Fibroblast of villous mesenchyme (primary cell): ENCODE measurements around the gene CKLF. TPM values are rescaled to one million over a fixed set of nuclear protein-coding genes. Genes with fewer than 3 reads are reported as not detected.

Experiments used
- DNase-seq: peaks from one replicate; pipeline ENCODE4 v3.0.0-alpha.2; 2010; ENCODE audit warnings: low read depth
- H3K4me3 ChIP-seq: 2 replicates; pipeline ENCODE4 v1.5.1; 2011; ENCODE audit warnings: low read depth, mild to moderate bottlenecking, low read length
- total RNA-seq: library from RNA; depleted of rRNA; stranded (reverse); fragments of >200 nt; gene quantifications from 2 replicates; pipeline ENCODE4 v1.2.3, GENCODE V29; 2012
- TF ChIP-seq, protein P1 (sequence below): IDR thresholded peaks from 2 replicates; pipeline ENCODE4 v1.5.1; 2012; ENCODE audit warnings: low read depth, mild to moderate bottlenecking, low read length; ENCODE audit not compliant: insufficient read depth

Gene CKLF
- total RNA-seq, 1 donor: 58.3 TPM

- peak; percentile 72 for DNase-seq
- TF ChIP-seq, protein P1, sequence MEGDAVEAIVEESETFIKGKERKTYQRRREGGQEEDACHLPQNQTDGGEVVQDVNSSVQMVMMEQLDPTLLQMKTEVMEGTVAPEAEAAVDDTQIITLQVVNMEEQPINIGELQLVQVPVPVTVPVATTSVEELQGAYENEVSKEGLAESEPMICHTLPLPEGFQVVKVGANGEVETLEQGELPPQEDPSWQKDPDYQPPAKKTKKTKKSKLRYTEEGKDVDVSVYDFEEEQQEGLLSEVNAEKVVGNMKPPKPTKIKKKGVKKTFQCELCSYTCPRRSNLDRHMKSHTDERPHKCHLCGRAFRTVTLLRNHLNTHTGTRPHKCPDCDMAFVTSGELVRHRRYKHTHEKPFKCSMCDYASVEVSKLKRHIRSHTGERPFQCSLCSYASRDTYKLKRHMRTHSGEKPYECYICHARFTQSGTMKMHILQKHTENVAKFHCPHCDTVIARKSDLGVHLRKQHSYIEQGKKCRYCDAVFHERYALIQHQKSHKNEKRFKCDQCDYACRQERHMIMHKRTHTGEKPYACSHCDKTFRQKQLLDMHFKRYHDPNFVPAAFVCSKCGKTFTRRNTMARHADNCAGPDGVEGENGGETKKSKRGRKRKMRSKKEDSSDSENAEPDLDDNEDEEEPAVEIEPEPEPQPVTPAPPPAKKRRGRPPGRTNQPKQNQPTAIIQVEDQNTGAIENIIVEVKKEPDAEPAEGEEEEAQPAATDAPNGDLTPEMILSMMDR: no peak
- H3K4me3 ChIP-seq: no peak overlapping the region
Observed at GRCh38 chr16:66525396-66526180, 26.8 kb upstream of the CKLF start.

GRCh38 chr16:66528294-66528693 is 24.1 kb upstream of the CKLF start:
- TF ChIP-seq, protein P1: no peak
- DNase-seq: no peak
- no peak overlapping the region for H3K4me3 ChIP-seq

- DNase-seq: no peak
- TF ChIP-seq, protein P1: no peak
- H3K4me3 ChIP-seq: no peak overlapping the region
Observed at GRCh38 chr16:66529475-66529874, 22.9 kb upstream of the CKLF start.

- no peak overlapping the region for H3K4me3 ChIP-seq
- no peak for DNase-seq
- TF ChIP-seq, protein P1: no peak
Observed at GRCh38 chr16:66534376-66534799, 18.0 kb upstream of the CKLF start.

- no peak for DNase-seq
- H3K4me3 ChIP-seq: no peak overlapping the region
- TF ChIP-seq, protein P1: no peak
Observed at GRCh38 chr16:66536525-66536924, 15.9 kb upstream of the CKLF start.

- no peak overlapping the region for H3K4me3 ChIP-seq
- TF ChIP-seq, protein P1: no peak
- DNase-seq: no peak
Observed at GRCh38 chr16:66537236-66537635, 15.1 kb upstream of the CKLF start.

DNA sequence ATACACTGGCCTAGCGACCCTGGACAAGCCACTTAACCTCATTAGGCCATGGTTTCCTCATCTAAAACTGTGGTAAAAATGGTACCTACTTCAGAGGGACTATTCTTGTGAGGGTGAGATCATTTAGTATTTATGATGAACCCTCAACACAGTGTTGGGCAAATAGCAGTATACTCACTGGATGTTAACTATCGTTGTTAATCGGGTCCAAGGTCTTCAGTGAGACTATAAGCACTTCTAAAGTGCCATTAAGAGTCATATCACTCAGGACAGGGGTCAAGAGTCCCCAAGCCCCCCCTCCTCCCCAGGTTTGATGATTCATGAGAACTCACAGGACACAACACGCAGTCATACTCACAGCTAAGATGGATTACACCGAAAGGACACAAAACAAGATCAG is 13.5 kb upstream of the CKLF start:
- DNase-seq: no peak
- TF ChIP-seq, protein P1: no peak
- no peak overlapping the region for H3K4me3 ChIP-seq
